ENCODE data around the gene ART5.

DNA sequence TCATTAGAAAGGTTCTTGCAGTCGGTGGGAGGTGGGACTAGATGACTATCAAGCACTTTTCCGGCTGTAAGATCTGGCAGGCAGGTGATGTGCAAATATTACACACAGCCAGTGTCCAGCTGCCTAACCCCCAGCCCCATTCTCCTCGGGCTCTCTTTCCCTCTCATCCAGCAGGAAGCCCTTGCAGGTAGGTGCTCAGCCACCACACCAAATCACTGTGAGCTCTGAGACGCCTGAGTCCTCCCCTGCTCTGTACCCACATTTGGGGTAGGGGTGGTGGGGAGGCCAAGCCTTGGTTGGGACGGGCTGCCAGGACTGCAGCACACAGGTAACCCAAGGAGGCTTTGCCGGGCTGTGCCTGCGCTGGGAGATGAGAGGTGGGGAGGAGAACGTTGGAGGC, 601 bp downstream of the ART5 start:
- TF ChIP-seq, protein P1, sequence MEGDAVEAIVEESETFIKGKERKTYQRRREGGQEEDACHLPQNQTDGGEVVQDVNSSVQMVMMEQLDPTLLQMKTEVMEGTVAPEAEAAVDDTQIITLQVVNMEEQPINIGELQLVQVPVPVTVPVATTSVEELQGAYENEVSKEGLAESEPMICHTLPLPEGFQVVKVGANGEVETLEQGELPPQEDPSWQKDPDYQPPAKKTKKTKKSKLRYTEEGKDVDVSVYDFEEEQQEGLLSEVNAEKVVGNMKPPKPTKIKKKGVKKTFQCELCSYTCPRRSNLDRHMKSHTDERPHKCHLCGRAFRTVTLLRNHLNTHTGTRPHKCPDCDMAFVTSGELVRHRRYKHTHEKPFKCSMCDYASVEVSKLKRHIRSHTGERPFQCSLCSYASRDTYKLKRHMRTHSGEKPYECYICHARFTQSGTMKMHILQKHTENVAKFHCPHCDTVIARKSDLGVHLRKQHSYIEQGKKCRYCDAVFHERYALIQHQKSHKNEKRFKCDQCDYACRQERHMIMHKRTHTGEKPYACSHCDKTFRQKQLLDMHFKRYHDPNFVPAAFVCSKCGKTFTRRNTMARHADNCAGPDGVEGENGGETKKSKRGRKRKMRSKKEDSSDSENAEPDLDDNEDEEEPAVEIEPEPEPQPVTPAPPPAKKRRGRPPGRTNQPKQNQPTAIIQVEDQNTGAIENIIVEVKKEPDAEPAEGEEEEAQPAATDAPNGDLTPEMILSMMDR (IDR thresholded peaks at IDR 0.05; ENCODE audit: low read length), result no peak
- no peak for TF ChIP-seq EZH2 (IDR thresholded peaks at IDR 0.05; ENCODE audit: borderline replicate concordance, low read length)
